Thoracic aorta (tissue), 2 donors: Measurements from ENCODE around the gene SLC25A10. TPM values are rescaled to one million over a fixed set of nuclear protein-coding genes. Genes with fewer than 3 reads are reported as not detected.

ENCODE experiments used
- ATAC-seq: fragments of 150-250 bp; one replicate; pipeline ENCODE4 v1.8.0; 2017; ENCODE audit warnings: low read depth; ENCODE audit not compliant: insufficient number of reproducible peaks, low FRiP score
- DNase-seq: peaks from one replicate; pipeline ENCODE4 v3.0.0-alpha.2; 2020; ENCODE audit warnings: low spot score
- H3K27ac ChIP-seq, 2 donors: fragments of 200-600 bp; sonication (generic); 1 replicate in 1 of 2; 2 replicates in 1 of 2; pipeline ENCODE4 v1.5.1; 2016; ENCODE audit warnings: mild to moderate bottlenecking in 2 of 2, moderate library complexity in 2 of 2
- H3K27me3 ChIP-seq: fragments of 200-600 bp; sonication (generic); replicated peaks from 2 replicates; pipeline ENCODE4 v1.6.0; 2016; ENCODE audit warnings: mild to moderate bottlenecking; ENCODE audit not compliant: insufficient read depth
- H3K36me3 ChIP-seq: fragments of 200-600 bp; sonication (generic); one replicate; pipeline ENCODE4 v1.5.1; 2016
- H3K4me1 ChIP-seq, 2 donors: fragments of 200-600 bp; sonication (generic); 1 replicate in 1 of 2; 2 replicates in 1 of 2; pipeline versions ENCODE4 v1.5.1 to v1.6.0; 2016; ENCODE audit warnings: low read depth in 2 of 2, mild to moderate bottlenecking in 1 of 2; ENCODE audit not compliant: control insufficient read depth in 1 of 2
- H3K4me3 ChIP-seq: fragments of 200-600 bp; sonication (generic); 2 replicates; pipeline ENCODE4 v1.5.1; 2016; ENCODE audit warnings: mild to moderate bottlenecking
- H3K9me3 ChIP-seq: fragments of 200-600 bp; sonication (generic); 2 replicates; pipeline ENCODE4 v1.5.1; 2016
- total RNA-seq, 2 donors: library from RNA; depleted of rRNA; stranded (reverse); fragments of >200 nt; gene quantifications; one replicate each; pipeline versions ENCODE4 v1.1.0 to v1.2.3, GENCODE V29; 2016
- TF ChIP-seq, protein P1 (sequence below): fragments of 200-600 bp; sonication (generic); IDR thresholded peaks from one replicate; pipeline ENCODE4 v1.5.1; 2019; ENCODE audit warnings: antibody characterized with exemption

The SLC25A10 gene
- total RNA-seq, 2 donors from 2014 or later = 2.2 to 4.7 TPM

GRCh38 chr17:81702934-81703746 is 8.9 kb upstream of the SLC25A10 start, which contains the start of gene MRPL12:
MRPL12 (plus strand) TSS chr17:81703367; CDS start chr17:81703502, 135 bp downstream.
- H3K9me3 ChIP-seq = no peaks in the 10 kb centered on the region
- ATAC-seq = peak; percentile 80
- peak; percentile 76 for DNase-seq
- H3K4me3 ChIP-seq = peak within 1 kb of the TSS; percentile 72
- H3K4me1 ChIP-seq = peaks cover 18 to 27% of the 10 kb centered on the region in 2 donors
- peak within 1 kb of the TSS; percentile 80 to 94 for H3K27ac ChIP-seq
- H3K36me3 ChIP-seq = peaks cover 19% of the 10 kb centered on the region
- TF ChIP-seq, protein P1, sequence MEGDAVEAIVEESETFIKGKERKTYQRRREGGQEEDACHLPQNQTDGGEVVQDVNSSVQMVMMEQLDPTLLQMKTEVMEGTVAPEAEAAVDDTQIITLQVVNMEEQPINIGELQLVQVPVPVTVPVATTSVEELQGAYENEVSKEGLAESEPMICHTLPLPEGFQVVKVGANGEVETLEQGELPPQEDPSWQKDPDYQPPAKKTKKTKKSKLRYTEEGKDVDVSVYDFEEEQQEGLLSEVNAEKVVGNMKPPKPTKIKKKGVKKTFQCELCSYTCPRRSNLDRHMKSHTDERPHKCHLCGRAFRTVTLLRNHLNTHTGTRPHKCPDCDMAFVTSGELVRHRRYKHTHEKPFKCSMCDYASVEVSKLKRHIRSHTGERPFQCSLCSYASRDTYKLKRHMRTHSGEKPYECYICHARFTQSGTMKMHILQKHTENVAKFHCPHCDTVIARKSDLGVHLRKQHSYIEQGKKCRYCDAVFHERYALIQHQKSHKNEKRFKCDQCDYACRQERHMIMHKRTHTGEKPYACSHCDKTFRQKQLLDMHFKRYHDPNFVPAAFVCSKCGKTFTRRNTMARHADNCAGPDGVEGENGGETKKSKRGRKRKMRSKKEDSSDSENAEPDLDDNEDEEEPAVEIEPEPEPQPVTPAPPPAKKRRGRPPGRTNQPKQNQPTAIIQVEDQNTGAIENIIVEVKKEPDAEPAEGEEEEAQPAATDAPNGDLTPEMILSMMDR = peak; percentile 56
- no peaks in the 10 kb centered on the region for H3K27me3 ChIP-seq

DNA sequence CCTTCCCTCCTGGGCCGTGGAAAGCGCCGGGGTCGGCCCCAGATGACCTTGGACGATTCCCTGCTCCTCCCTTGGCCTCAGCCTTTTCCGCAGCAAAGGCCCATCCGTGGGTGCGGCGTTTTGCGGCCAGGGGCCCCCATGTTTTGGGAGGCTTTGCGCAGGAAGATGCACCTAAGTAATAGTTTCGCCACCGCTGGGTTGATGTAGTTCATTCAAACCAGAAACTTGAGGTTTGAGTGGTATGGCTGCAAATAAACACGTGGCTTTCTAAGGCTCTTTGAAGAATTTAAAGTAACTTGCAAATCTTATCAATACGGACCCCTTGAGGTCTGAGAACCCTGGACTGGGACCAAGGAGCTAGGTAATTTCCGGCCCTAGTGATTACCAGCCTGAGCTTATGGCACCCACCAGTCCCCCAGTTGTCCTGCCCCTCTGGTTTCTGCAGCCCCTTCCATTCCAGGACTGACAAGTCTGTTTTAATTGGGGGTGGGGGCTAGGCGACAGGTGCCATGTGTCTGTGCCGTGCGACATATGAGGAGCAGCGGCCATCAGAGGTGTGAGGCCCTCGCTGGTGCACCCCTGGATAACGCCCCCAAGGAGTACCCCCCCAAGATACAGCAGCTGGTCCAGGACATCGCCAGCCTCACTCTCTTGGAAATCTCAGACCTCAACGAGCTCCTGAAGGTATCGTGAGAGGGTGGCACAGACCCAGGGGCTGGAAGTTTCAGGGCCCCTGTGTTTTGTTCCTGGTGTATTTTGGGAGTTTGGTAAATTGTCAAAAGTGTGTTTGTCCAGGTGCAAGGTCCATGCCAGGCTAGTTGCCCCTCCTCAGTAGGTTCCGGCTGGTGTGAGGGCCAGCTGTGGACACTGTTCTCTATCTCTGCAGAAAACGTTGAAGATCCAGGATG is 8.1 kb upstream of the SLC25A10 start:
- peak overlapping the region; percentile 80 to 94 for H3K27ac ChIP-seq
- peaks cover 13% of the 10 kb centered on the region for H3K36me3 ChIP-seq

GRCh38 chr17:81705518-81706231 is 6.4 kb upstream of the SLC25A10 start:
- ATAC-seq = no peak
- no peak for DNase-seq
- H3K27me3 ChIP-seq = no peaks in the 10 kb centered on the region
- peaks cover 10% of the 10 kb centered on the region for H3K36me3 ChIP-seq
- H3K4me3 ChIP-seq = no peak overlapping the region
- peaks cover 18 to 33% of the 10 kb centered on the region in 2 donors for H3K4me1 ChIP-seq
- TF ChIP-seq, protein P1 = no peak
- no peak overlapping the region for H3K27ac ChIP-seq
- H3K9me3 ChIP-seq = no peaks in the 10 kb centered on the region

More for the DNA sequence above, 8.1 kb upstream of the SLC25A10 start:
- ATAC-seq = no peak
- Histone ChIP-seq H3K4me1 (peaks cover 18 to 27% of the 10 kb centered on the region in 2 donors), H3K27me3 (no peaks in the 10 kb centered on the region), H3K9me3 (no peaks in the 10 kb centered on the region), H3K4me3 (peak overlapping the region; percentile 72)
- DNase-seq = no peak
- TF ChIP-seq, protein P1 = no peak

DNA sequence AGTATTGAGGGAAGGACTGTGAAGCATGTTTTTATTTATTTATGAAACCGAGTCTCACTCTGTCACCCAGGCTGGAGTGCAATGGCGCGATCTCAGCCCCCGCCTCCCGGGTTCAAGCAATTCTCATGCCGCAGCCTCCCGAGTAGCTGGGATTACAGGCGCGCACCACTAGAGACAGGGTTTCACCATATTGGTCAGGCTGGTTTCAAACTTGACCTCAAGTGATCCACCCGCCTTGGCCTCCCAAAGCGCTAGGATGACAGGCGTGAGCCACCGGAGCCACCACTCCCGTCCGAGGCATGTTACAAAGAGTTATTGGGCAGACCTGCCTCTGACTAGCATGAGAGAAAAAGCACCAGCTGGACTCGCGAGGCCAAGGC is 5.9 kb upstream of the SLC25A10 start:
- Histone ChIP-seq H3K4me1 (peaks cover 20 to 38% of the 10 kb centered on the region in 2 donors), H3K27ac (no peak overlapping the region), H3K9me3 (no peaks in the 10 kb centered on the region), H3K36me3 (peaks cover 10% of the 10 kb centered on the region), H3K27me3 (no peaks in the 10 kb centered on the region), H3K4me3 (no peak overlapping the region)
- TF ChIP-seq, protein P1 = no peak
- ATAC-seq = no peak
- no peak for DNase-seq
